HepG2 (cell line): ENCODE data around the gene SMIM38. TPM values are rescaled to one million over a fixed set of nuclear protein-coding genes. Genes with fewer than 3 reads are reported as not detected.

Experiments
- DMAP1 ChIP-seq: IDR thresholded peaks from 2 replicates; pipeline ENCODE4 v1.6.1; 2016
- ELF3 ChIP-seq: IDR thresholded peaks from 2 replicates; pipeline ENCODE4 v1.6.1; 2016; ENCODE audit warnings: missing genetic modification reagents, missing compliant biosample characterization
- ERF ChIP-seq: IDR thresholded peaks from 2 replicates; pipeline ENCODE4 v1.6.1; 2018; ENCODE audit warnings: missing biosample characterization, missing genetic modification reagents
- GLI4 ChIP-seq: sonication (generic); formaldehyde crosslinking; IDR thresholded peaks from 2 replicates; pipeline ENCODE4 v1.5.1; 2020; ENCODE audit warnings: missing genetic modification reagents, mild to moderate bottlenecking, moderate library complexity, borderline replicate concordance
- JDP2 ChIP-seq: sonication (generic); formaldehyde crosslinking; IDR thresholded peaks from 2 replicates; pipeline ENCODE4 v1.8.1; 2022; ENCODE audit warnings: missing genetic modification reagents, borderline replicate concordance
- KDM3A ChIP-seq: IDR thresholded peaks from 2 replicates; pipeline ENCODE4 v1.6.1; 2018; ENCODE audit warnings: low read depth, missing compliant biosample characterization
- KLF6 ChIP-seq: IDR thresholded peaks from 2 replicates; pipeline ENCODE4 v1.8.0; 2016; ENCODE audit warnings: missing biosample characterization, missing genetic modification reagents
- MAX ChIP-seq: IDR thresholded peaks from 2 replicates; pipeline ENCODE4 v1.6.1; 2012; ENCODE audit warnings: inconsistent platforms
- MBNL3 ChIP-seq: fragments of 250-450 bp; sonication (Bioruptor Pico); conservative IDR thresholded peaks from 2 replicates; pipeline ENCODE4 v1.8.0; 2022; ENCODE audit warnings: mild to moderate bottlenecking, inconsistent platforms
- MIER3 ChIP-seq: IDR thresholded peaks from 2 replicates; pipeline ENCODE4 v1.6.1; 2016; ENCODE audit warnings: missing compliant biosample characterization, borderline replicate concordance
- NFATC3 ChIP-seq: sonication (generic); formaldehyde crosslinking; IDR thresholded peaks from 2 replicates; pipeline ENCODE4 v1.5.1; 2020; ENCODE audit warnings: mild to moderate bottlenecking, missing genetic modification reagents
- NR2F6 ChIP-seq, 2 experiments: IDR thresholded peaks; 2 replicates each; pipeline ENCODE4 v1.6.1; 2016; ENCODE audit warnings: antibody characterized with exemption in 1 of 2, mild to moderate bottlenecking in 1 of 2
- PHF21A ChIP-seq: sonication (generic); formaldehyde crosslinking; IDR thresholded peaks from 2 replicates; pipeline ENCODE4 v1.5.0; 2020; ENCODE audit warnings: mild to moderate bottlenecking, missing genetic modification reagents
- RXRB ChIP-seq: IDR thresholded peaks from 2 replicates; pipeline ENCODE4 v1.6.1; 2016; ENCODE audit warnings: borderline replicate concordance, missing genetic modification reagents, missing compliant biosample characterization
- SP5 ChIP-seq: IDR thresholded peaks from 2 replicates; pipeline ENCODE4 v1.6.1; 2016; ENCODE audit warnings: low read depth, borderline replicate concordance
- TCF12 ChIP-seq, 2 experiments: fragments of 450-650 bp in 1 of 2; sonication (generic) in 1 of 2; formaldehyde crosslinking in 1 of 2; IDR thresholded peaks; 2 replicates each; pipeline versions ENCODE4 v1.6.1 to v1.8.0; 2017 to 2022; ENCODE audit warnings: antibody characterized with exemption in 1 of 2, mild to moderate bottlenecking in 1 of 2, missing genetic modification reagents in 1 of 2, moderate library complexity in 1 of 2
- THRA ChIP-seq: sonication (generic); formaldehyde crosslinking; IDR thresholded peaks from 2 replicates; pipeline ENCODE4 v1.4.0; 2020; ENCODE audit warnings: missing genetic modification reagents, borderline replicate concordance
- ZFAT ChIP-seq: sonication (generic); formaldehyde crosslinking; conservative IDR thresholded peaks from 2 replicates; pipeline ENCODE4 v1.8.1; 2023; ENCODE audit warnings: missing genetic modification reagents, inconsistent platforms
- ZNF335 ChIP-seq: sonication (generic); formaldehyde crosslinking; IDR thresholded peaks from 2 replicates; pipeline ENCODE4 v1.4.0; 2020; ENCODE audit warnings: missing genetic modification reagents
- ZNF746 ChIP-seq: sonication (generic); formaldehyde crosslinking; IDR thresholded peaks from 2 replicates; pipeline ENCODE4 v1.8.0; 2022; ENCODE audit warnings: mild to moderate bottlenecking, missing genetic modification reagents
- ZNF788 ChIP-seq: sonication (generic); formaldehyde crosslinking; IDR thresholded peaks from 2 replicates; pipeline ENCODE4 v1.5.0; 2020; ENCODE audit warnings: mild to moderate bottlenecking, missing genetic modification reagents, borderline replicate concordance
- ZNF792 ChIP-seq: IDR thresholded peaks from 2 replicates; pipeline ENCODE4 v1.6.1; 2016
- ZSCAN12 ChIP-seq: sonication (generic); formaldehyde crosslinking; IDR thresholded peaks from 2 replicates; pipeline ENCODE4 v1.9.0; 2021; ENCODE audit warnings: mild to moderate bottlenecking, missing genetic modification reagents
- polyA plus RNA-seq, 8 experiments: library from polyadenylated mRNA; depleted of rRNA in 3 of 8; stranded (reverse) in 7 of 8; unstranded in 1 of 8; fragments of >200 nt; fragmentation: Illumina TruSeq in 4 of 8; extraction: Trizol in 4 of 8; gene quantifications; 2 replicates each; pipeline versions ENCODE4 v1.2.1 to v1.2.3, GENCODE V29; 2011 to 2016; ENCODE audit warnings: low read depth in 4 of 8, missing spikeins in 1 of 8, mixed read lengths in 1 of 8; ENCODE audit not compliant: insufficient read depth in 1 of 8
- total RNA-seq, 5 experiments: library from RNA; depleted of rRNA; stranded (reverse); fragments of >200 nt; fragmentation: Illumina TruSeq; extraction: Trizol; gene quantifications; 2 replicates each; pipeline ENCODE4 v1.2.3, GENCODE V29; 2016; ENCODE audit warnings: low read depth in 1 of 5
- TF ChIP-seq, protein P1 (sequence below): IDR thresholded peaks from 2 replicates; pipeline ENCODE4 v1.6.1; 2016; ENCODE audit warnings: mild to moderate bottlenecking
- TF ChIP-seq, protein P2 (sequence below): conservative IDR thresholded peaks from 2 replicates; pipeline ENCODE4 v1.6.1; 2018; ENCODE audit warnings: missing genetic modification reagents
- TF ChIP-seq, protein P3 (sequence below): sonication (generic); formaldehyde crosslinking; IDR thresholded peaks from 2 replicates; pipeline ENCODE4 v1.9.0; 2021; ENCODE audit warnings: missing genetic modification reagents, mild to moderate bottlenecking, borderline replicate concordance

SMIM38 gene
- total and polyA plus RNA-seq, 2 of the 13 experiments (the other 11 are each of a cell fraction or from before 2014, with no cell fraction given), result 0.30 to 0.40 TPM

DNA sequence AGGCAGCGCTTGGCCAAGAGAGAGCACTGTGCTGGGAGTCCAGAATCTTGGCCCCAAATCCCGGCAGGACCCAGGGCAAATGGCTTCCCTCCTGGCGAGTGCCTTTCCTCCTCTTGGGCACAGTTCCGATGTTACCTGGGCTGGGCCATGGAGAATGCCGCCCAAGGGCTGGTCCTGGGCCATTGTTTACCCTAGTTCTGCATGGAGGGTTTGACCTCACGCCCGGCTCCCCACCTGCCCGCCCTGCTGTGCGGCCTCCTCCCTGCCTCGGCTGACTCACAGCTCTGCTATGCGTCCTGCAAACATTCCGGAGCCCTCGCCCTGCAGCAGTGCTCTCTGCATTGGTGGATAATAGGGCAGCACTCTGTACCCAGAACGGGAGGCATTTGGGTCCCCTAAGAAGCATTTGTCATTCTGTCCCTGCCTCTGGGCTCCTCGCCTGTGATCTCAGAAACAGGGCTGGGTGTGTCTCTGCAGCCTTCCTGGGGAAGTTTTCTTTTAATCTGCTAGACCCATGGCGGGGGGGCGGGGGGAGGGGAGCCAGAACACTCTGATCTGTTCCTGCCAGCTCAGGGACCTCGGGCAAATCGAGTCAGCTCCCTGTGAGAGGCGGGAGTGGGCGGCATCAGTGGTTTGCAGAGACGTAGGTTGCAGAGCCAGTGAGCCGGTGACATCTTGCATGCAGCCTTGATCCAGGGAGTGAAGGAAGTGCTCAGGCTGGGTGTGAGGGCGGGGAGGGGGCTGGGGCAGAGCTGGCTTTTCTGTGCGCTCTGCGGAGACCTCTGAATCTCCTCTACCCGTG is 32.9 kb upstream of the SMIM38 start (continued):
- TF ChIP-seq ELF3 (CRISPR knock-in tag), result 0 out of 2 replicates have a peak, but pooled peaks have one; percentile 29
- TF ChIP-seq ZNF788 (CRISPR knock-in tag), result peak; percentile 73; the same call in 1 of the 2 replicates
- TF ChIP-seq ERF (CRISPR knock-in tag), result 0 out of 2 replicates have a peak, but pooled peaks have one; percentile 28
- TF ChIP-seq, protein P1, sequence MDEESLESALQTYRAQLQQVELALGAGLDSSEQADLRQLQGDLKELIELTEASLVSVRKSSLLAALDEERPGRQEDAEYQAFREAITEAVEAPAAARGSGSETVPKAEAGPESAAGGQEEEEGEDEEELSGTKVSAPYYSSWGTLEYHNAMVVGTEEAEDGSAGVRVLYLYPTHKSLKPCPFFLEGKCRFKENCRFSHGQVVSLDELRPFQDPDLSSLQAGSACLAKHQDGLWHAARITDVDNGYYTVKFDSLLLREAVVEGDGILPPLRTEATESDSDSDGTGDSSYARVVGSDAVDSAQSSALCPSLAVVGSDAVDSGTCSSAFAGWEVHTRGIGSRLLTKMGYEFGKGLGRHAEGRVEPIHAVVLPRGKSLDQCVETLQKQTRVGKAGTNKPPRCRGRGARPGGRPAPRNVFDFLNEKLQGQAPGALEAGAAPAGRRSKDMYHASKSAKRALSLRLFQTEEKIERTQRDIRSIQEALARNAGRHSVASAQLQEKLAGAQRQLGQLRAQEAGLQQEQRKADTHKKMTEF (CRISPR knock-in tag), result peak; percentile 49; the same call in 1 of the 2 replicates
- TF ChIP-seq DMAP1 (CRISPR knock-in tag), result no peak
- no peak for TF ChIP-seq TCF12 (IDR thresholded peaks at IDR 0.05)
- no peak for TF ChIP-seq TCF12 (CRISPR knock-in tag; IDR thresholded peaks at IDR 0.05)
- no peak for TF ChIP-seq ZNF335
- no peak; the same call in 1 of the 2 replicates for TF ChIP-seq NFATC3
- TF ChIP-seq THRA (CRISPR knock-in tag), result peak; percentile 76; the same call in 1 of the 2 replicates
- TF ChIP-seq SP5 (CRISPR knock-in tag), result peak; percentile 62
- TF ChIP-seq KLF6 (CRISPR knock-in tag), result no peak
- TF ChIP-seq GLI4 (CRISPR knock-in tag), result no peak
- no peak for TF ChIP-seq MBNL3
- TF ChIP-seq KDM3A (CRISPR knock-in tag), result peak; percentile 74; the same call in 1 of the 2 replicates
- TF ChIP-seq MAX, result peak; percentile 63
- TF ChIP-seq ZNF746 (CRISPR knock-in tag), result peak; percentile 74
- TF ChIP-seq NR2F6 (IDR thresholded peaks at IDR 0.05), result peak; percentile 63
- TF ChIP-seq NR2F6 (CRISPR knock-in tag; IDR thresholded peaks at IDR 0.05), result peak; percentile 94
- peak; percentile 81; the same call in 1 of the 2 replicates for TF ChIP-seq RXRB (CRISPR knock-in tag)
- TF ChIP-seq ZFAT (CRISPR knock-in tag), result no peak
- TF ChIP-seq ZSCAN12, result no peak
- TF ChIP-seq ZNF792 (CRISPR knock-in tag), result peak; percentile 69; the same call in 1 of the 2 replicates
- TF ChIP-seq JDP2 (CRISPR knock-in tag), result no peak
- peak; percentile 80; the same call in 1 of the 2 replicates for TF ChIP-seq MIER3 (CRISPR knock-in tag)
- TF ChIP-seq, protein P2, sequence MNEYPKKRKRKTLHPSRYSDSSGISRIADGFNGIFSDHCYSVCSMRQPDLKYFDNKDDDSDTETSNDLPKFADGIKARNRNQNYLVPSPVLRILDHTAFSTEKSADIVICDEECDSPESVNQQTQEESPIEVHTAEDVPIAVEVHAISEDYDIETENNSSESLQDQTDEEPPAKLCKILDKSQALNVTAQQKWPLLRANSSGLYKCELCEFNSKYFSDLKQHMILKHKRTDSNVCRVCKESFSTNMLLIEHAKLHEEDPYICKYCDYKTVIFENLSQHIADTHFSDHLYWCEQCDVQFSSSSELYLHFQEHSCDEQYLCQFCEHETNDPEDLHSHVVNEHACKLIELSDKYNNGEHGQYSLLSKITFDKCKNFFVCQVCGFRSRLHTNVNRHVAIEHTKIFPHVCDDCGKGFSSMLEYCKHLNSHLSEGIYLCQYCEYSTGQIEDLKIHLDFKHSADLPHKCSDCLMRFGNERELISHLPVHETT (CRISPR knock-in tag), result no peak
- TF ChIP-seq, protein P3, sequence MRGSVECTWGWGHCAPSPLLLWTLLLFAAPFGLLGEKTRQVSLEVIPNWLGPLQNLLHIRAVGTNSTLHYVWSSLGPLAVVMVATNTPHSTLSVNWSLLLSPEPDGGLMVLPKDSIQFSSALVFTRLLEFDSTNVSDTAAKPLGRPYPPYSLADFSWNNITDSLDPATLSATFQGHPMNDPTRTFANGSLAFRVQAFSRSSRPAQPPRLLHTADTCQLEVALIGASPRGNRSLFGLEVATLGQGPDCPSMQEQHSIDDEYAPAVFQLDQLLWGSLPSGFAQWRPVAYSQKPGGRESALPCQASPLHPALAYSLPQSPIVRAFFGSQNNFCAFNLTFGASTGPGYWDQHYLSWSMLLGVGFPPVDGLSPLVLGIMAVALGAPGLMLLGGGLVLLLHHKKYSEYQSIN (CRISPR knock-in tag), result no peak
- peak; percentile 84 for TF ChIP-seq PHF21A (CRISPR knock-in tag)
